ENCODE results near the gene VSX1. TPM values are rescaled to one million over a fixed set of nuclear protein-coding genes. Genes with fewer than 3 reads are reported as not detected.

VSX1 gene
- total RNA-seq, 1 experiment from 2014 or later = not detected

- TF ChIP-seq CTCF (IDR thresholded peaks at IDR 0.05; ENCODE audit: unreplicated experiment) = no peak
- CTCF ChIA-PET = interaction anchor here (0.6 to 1.1 kb wide), 3 partner anchors 21 to 168 kb away, joined by 3 read pairs; no protein-coding TSS in a partner anchor
- no peaks in the 10 kb centered on the region for H3K27me3 Mint-ChIP-seq (ENCODE audit: insufficient read depth, unreplicated experiment)
Measured at GRCh38 chr20:25127761-25128537, 46.0 kb upstream of the VSX1 start.

GRCh38 chr20:25126204-25127029, 44.5 kb upstream of the VSX1 start:
- Mint-ChIP-seq H3K27me3 (ENCODE audit: insufficient read depth, unreplicated experiment) (peaks cover 12% of the 10 kb centered on the region), H3K4me1 (ENCODE audit: insufficient read depth, unreplicated experiment) (no peaks in the 10 kb centered on the region), H3K4me3 (ENCODE audit: unreplicated experiment) (no peak overlapping the region), H3K9me3 (ENCODE audit: unreplicated experiment) (no peaks in the 10 kb centered on the region), H3K36me3 (ENCODE audit: insufficient read depth, unreplicated experiment) (no peaks in the 10 kb centered on the region), H3K27ac (ENCODE audit: low read depth, unreplicated experiment) (no peak overlapping the region)
- no TSS peak for BruUV-seq (replicated peaks)
- ChIA-PET POLR2A (no interaction called here), CTCF (interaction anchor here (0.8 to 1.3 kb wide), 2 partner anchors 10 kb away, joined by 3 to 5 read pairs; no protein-coding TSS in a partner anchor)
- intact Hi-C loops (cut with micrococcal nuclease) = no loop called here
- no peak for TF ChIP-seq CTCF (IDR thresholded peaks at IDR 0.05; ENCODE audit: unreplicated experiment)
- no peak for DNase-seq (ENCODE audit: unreplicated experiment)

More at GRCh38 chr20:25127761-25128537, 46.0 kb upstream of the VSX1 start:
- no peak overlapping the region for H3K27ac Mint-ChIP-seq (ENCODE audit: low read depth, unreplicated experiment)
- no TSS peak for BruUV-seq (replicated peaks)
- DNase-seq (ENCODE audit: unreplicated experiment) = no peak
- H3K36me3 Mint-ChIP-seq (ENCODE audit: insufficient read depth, unreplicated experiment) = no peaks in the 10 kb centered on the region
- intact Hi-C loops (cut with micrococcal nuclease) = no loop called here
- no peaks in the 10 kb centered on the region for H3K9me3 Mint-ChIP-seq (ENCODE audit: unreplicated experiment)
- POLR2A ChIA-PET = interaction anchor here (0.6 to 1.0 kb wide), 2 partner anchors 9 to 22 kb away, joined by 3 to 5 read pairs; no protein-coding TSS in a partner anchor
- no peaks in the 10 kb centered on the region for H3K4me1 Mint-ChIP-seq (ENCODE audit: insufficient read depth, unreplicated experiment)
- no peak overlapping the region for H3K4me3 Mint-ChIP-seq (ENCODE audit: unreplicated experiment)

DNA sequence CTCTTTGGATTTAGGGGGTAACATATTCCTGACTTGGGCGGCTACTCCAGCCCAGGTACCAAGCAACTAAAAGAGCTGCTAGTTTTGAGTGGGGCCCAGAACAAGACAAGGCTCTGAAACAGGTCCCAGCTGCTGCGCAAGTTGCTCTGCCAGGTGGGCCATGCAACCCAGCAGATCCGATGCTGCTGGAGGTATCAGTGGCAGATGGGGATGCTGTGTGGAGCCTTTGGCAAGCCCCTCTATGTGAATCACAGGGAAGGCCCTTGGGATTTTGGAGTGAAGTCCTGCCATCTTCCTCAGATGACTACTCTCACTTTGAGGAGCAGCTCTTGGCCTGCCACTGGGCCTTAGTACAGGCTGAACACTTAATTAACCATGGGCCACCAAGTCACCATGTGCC, 43.7 kb upstream of the VSX1 start:
- POLR2A ChIA-PET = no interaction called here
- BruUV-seq (replicated peaks) = no TSS peak
- TF ChIP-seq CTCF (IDR thresholded peaks at IDR 0.05; ENCODE audit: unreplicated experiment) = no peak
- CTCF ChIA-PET = interaction anchor here (0.8 to 1.3 kb wide), 2 partner anchors 9 to 11 kb away, joined by 3 to 5 read pairs; no protein-coding TSS in a partner anchor
- no peaks in the 10 kb centered on the region for H3K4me1 Mint-ChIP-seq (ENCODE audit: insufficient read depth, unreplicated experiment)
- H3K4me3 Mint-ChIP-seq (ENCODE audit: unreplicated experiment) = no peak overlapping the region
- intact Hi-C loops (cut with micrococcal nuclease) = no loop called here
- H3K36me3 Mint-ChIP-seq (ENCODE audit: insufficient read depth, unreplicated experiment) = no peaks in the 10 kb centered on the region
- no peaks in the 10 kb centered on the region for H3K9me3 Mint-ChIP-seq (ENCODE audit: unreplicated experiment)
- H3K27ac Mint-ChIP-seq (ENCODE audit: low read depth, unreplicated experiment) = no peak overlapping the region
- H3K27me3 Mint-ChIP-seq (ENCODE audit: insufficient read depth, unreplicated experiment) = peaks cover 12% of the 10 kb centered on the region
- no peak for DNase-seq (ENCODE audit: unreplicated experiment)

GRCh38 chr20:25120920-25121319, 39.0 kb upstream of the VSX1 start:
- H3K4me3 Mint-ChIP-seq (ENCODE audit: unreplicated experiment) = no peak overlapping the region
- BruUV-seq (replicated peaks) = no TSS peak
- peaks cover 6% of the 10 kb centered on the region for H3K36me3 Mint-ChIP-seq (ENCODE audit: insufficient read depth, unreplicated experiment)
- no peak for TF ChIP-seq CTCF (IDR thresholded peaks at IDR 0.05; ENCODE audit: unreplicated experiment)
- no peak for DNase-seq (ENCODE audit: unreplicated experiment)
- H3K9me3 Mint-ChIP-seq (ENCODE audit: unreplicated experiment) = no peaks in the 10 kb centered on the region
- POLR2A ChIA-PET = interaction anchor here (1.4 kb wide), 1 partner anchor 10 kb away, joined by 3 read pairs; no protein-coding TSS in a partner anchor
- CTCF ChIA-PET = interaction anchor here (0.8 kb wide), 1 partner anchor 83 kb away, joined by 3 read pairs; no protein-coding TSS in a partner anchor
- no peak overlapping the region for H3K27ac Mint-ChIP-seq (ENCODE audit: low read depth, unreplicated experiment)
- intact Hi-C loops (cut with micrococcal nuclease) = no loop called here
- H3K27me3 Mint-ChIP-seq (ENCODE audit: insufficient read depth, unreplicated experiment) = peaks cover 12% of the 10 kb centered on the region
- peaks cover 6% of the 10 kb centered on the region for H3K4me1 Mint-ChIP-seq (ENCODE audit: insufficient read depth, unreplicated experiment)
